NCI-H146 treated with DMSO at 0.1 percent for 48 hours (cell line): ENCODE data around the gene DLGAP3.
"Not testable (repeated sequence)": the region's sequence is repeated elsewhere in the genome, so short reads cannot be mapped to it uniquely, and the experiment has no call there.

Experiments used
- DNase-seq: peaks from one replicate; lab custom pipeline; 2025; ENCODE audit not compliant: unreplicated experiment; lab: John Stamatoyannopoulos, UW

DLGAP3 gene

GRCh38 chr1:34839526-34840305 lies 89.7 kb downstream of the DLGAP3 start:
- no peak for DNase-seq

GRCh38 chr1:34833711-34834110 lies 95.7 kb downstream of the DLGAP3 start:
- no peak for DNase-seq

GRCh38 chr1:34831721-34832246 lies 97.7 kb downstream of the DLGAP3 start:
- DNase-seq, result no peak

GRCh38 chr1:34829250-34829649 lies 100.2 kb downstream of the DLGAP3 start:
- DNase-seq, result no peak

- DNase-seq, result no peak
Observed at GRCh38 chr1:34828611-34829010, 100.8 kb downstream of the DLGAP3 start.

DNA sequence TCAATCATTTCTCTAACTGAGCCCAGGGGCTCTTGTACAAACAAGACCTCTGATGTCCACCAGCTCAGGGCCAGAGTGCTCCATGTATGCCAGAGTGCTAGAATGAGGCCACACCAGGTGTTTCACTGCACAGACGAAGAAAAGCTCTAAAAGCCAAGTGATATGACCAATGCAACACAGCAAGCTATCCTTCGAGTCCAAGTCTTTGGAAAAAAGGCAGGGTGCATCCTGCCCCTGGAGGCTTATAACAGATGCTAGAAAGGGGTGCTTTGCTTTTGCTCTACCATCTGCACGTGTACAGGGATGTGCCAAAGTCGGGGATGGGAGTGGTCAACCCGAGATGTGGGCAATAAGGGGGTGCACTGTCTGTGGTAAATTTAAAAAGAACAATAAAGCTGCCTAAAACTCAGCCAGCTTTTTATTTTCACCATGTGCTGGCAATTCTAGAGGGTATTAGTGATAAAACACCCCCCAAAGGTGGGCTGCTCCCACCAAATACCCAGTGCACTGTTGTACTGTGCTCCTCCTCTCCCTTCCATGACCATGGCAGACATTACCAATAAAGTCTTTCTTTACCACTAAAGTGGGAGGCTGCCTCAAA lies 102.0 kb downstream of the DLGAP3 start:
- no peak for DNase-seq

- DNase-seq, result no peak
Observed at GRCh38 chr1:34825455-34826091, 103.9 kb downstream of the DLGAP3 start.

DNA sequence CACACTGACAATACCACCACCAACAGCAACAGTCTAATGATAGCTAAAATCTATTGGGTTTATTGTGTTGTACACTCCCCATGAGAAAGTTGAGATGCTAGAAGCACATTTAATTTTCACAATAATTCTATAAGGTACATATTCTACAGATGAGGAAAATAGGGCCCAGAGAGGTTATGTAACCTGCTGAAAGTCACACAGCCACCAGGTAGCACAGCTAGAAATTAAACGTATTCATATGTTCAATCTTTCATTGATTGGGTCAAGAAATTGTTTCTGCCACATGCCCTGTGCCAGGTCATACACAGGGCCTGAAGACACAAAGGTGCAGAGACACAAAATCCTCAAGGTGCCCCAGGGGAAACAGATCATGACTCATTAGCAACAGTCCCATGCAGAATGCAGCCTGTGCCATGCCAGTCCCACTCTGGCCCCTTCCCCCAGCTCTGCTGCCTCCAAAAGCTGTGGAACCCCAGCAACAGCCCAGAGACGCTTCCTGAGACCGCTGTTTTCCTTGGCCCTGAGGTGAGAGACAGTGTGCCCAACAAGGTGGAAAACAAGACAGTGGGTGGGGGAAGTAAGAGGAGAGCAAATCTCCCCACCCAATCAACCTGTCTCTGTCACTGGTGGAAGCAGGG lies 104.5 kb downstream of the DLGAP3 start:
- no peak for DNase-seq

- no peak for DNase-seq
Observed at GRCh38 chr1:34822202-34822601, 107.2 kb downstream of the DLGAP3 start.

DNA sequence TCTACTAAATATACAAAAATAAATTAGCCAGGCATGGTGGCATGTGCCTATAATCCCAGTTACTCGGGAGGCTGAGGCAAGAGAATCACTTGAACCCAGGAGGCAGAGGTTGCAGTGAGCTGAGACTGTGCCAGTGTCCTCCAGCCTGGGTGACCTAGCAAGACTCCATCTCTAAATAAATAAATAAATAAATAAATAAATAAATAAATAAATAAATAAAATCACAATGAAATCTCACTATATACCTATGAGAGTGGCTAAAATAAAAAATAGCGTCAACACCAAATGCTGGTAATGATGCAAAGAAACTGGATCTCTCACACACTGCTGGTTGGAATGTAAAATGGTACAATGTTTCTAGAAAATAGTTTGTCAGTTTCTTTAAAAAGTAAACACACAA lies 110.6 kb downstream of the DLGAP3 start:
- not testable (repeated sequence) for DNase-seq

GRCh38 chr1:34816778-34817177 lies 112.7 kb downstream of the DLGAP3 start:
- DNase-seq, result no peak

DNA sequence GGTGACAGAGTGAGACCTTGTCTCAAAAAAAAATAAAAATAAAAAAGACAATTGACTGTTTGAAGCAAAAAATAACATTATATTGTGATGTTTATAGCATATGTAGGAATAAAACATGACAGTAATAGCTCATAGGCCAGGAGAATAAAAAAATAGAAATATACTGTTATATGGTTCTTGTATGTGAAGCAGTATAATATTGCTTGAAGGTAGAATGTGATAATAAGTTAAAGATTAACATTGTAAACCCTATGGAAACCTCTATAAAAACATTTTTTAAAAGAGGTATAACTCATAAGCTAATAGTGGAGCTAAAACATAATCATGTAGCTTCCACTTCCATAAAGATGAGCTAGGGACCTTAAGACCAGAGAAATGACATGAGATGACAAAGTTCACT lies 113.1 kb downstream of the DLGAP3 start:
- no peak for DNase-seq
